Retina (tissue), 1 donor: ENCODE data around the gene DSC1.
"Not testable (repeated sequence)": the region's sequence is repeated elsewhere in the genome, so short reads cannot be mapped to it uniquely, and the experiment has no call there.

Experiments used
- DNase-seq: peaks from one replicate; pipeline ENCODE4 v3.0.0-alpha.2; 2016

DSC1 gene, protein sequence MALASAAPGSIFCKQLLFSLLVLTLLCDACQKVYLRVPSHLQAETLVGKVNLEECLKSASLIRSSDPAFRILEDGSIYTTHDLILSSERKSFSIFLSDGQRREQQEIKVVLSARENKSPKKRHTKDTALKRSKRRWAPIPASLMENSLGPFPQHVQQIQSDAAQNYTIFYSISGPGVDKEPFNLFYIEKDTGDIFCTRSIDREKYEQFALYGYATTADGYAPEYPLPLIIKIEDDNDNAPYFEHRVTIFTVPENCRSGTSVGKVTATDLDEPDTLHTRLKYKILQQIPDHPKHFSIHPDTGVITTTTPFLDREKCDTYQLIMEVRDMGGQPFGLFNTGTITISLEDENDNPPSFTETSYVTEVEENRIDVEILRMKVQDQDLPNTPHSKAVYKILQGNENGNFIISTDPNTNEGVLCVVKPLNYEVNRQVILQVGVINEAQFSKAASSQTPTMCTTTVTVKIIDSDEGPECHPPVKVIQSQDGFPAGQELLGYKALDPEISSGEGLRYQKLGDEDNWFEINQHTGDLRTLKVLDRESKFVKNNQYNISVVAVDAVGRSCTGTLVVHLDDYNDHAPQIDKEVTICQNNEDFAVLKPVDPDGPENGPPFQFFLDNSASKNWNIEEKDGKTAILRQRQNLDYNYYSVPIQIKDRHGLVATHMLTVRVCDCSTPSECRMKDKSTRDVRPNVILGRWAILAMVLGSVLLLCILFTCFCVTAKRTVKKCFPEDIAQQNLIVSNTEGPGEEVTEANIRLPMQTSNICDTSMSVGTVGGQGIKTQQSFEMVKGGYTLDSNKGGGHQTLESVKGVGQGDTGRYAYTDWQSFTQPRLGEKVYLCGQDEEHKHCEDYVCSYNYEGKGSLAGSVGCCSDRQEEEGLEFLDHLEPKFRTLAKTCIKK

GRCh38 chr18:31162825-31163435, at the start of gene DSC1:
DSC1 (minus strand) TSS chr18:31162856; CDS start chr18:31162594, 262 bp downstream.
- DNase-seq = no peak

GRCh38 chr18:31211047-31211446, 48.4 kb upstream of the DSC1 start:
- no peak for DNase-seq

- no peak for DNase-seq
Measured at GRCh38 chr18:31209041-31209440, 46.4 kb upstream of the DSC1 start.

- no peak for DNase-seq
Measured at GRCh38 chr18:31207391-31207790, 44.7 kb upstream of the DSC1 start.

GRCh38 chr18:31206787-31207381, 44.2 kb upstream of the DSC1 start:
- peak; percentile 72 for DNase-seq

DNA sequence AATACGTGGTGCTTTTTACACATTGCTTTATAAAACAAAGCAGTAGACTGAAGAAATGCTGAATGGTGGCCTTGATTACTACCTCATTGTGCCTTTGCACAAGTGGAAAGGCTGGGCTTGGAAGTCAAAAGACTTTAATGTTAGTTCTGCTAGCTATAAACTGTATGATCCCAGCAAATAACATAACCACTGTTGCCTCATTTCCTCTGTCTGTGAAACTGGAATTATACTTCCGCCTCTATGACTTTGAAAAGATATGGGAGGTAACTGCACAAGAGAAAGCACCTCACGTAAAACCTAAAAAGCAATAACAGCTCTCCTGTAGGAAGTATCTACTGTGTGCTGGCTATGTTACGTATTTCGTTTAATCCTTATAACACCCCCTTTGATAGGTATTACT, 43.4 kb upstream of the DSC1 start:
- no peak for DNase-seq

- no peak for DNase-seq
Measured at GRCh38 chr18:31205273-31205672, 42.6 kb upstream of the DSC1 start.

DNA sequence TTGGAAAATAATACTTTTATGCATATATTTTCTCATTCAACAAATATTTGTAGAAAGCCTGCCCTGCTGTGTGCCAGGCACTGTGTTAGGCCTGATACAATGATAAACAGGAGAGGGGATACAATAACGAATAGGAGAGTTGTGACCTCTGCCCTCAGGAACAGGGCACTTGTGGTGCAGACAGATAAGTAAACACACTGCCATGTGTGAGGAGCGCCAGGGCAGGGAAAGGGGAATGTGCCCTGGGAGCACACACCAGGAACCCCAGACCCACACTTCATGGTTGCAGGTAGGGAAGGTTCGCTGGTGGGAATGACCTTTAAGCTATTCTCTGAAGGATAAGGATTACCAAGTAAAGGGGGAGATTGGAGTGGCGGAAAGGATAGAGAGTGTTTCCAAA, 42.2 kb upstream of the DSC1 start:
- no peak for DNase-seq

DNA sequence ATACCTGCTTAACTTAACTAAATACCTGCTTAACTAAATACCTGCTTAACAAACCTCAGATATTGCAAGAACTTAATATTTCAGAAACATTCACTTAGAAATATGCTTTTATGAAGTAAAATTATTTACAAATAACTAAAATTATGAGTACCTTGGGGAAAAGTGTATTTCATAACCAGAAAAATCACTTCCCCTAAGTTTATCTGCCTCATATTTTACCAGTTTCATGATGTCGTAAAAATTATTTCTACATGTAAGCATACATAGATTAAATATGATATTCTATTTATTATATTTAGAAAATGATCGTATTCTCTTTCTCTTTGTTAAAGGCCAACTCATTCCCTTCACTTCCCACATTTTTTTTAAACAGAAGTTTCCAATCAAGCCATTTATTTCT, 41.5 kb upstream of the DSC1 start:
- DNase-seq = no peak

DNA sequence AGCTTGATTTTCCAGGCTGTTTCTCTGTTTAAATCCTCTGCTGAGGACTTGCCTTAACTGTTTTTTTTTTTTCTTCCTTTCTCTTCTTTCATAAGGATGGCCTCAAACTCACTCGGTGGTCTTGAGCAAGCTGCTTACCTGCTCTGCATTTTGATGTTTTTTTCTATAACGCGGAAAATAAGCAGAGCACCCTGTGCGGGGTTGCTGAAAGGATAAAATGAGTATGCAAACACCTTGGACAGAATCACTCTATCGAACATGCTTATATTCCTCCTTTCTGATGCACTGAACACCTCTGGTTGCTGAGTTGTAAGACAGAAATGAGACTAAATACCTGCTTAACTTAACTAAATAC, 41.1 kb upstream of the DSC1 start:
- DNase-seq = no peak

DNA sequence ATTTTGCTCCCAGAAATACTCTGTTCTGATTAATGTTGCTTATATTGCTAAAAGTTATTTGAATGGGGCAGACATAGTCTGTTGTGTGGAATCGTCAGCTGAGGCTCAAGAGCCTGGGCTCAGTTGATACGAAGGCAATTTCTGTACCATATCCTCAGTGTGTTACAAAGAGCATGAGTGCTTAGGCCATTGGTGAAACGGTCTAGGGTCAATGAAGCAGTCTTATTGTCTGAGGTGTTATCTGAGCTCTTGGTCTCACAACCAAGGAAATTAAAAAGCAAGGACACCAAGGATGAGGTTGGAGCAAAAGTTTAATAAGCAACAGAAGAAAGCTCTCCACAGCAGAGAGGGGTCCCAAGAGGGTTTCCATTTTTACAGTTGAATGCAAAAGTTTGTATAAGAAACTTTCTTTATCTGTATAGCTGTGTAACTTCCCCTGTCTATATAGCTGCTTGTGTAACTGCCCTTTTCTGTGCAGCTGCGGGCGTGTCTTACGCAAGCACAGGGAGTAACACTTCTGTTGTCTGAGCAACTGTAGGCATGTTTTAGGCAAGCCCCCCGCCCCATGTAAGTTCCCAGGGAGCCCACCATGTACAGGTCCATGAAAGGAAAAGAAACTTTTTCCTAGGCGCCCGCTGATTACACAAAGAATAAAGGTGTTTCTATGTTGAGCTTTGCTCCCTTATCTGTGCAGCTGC, 40.6 kb upstream of the DSC1 start:
- no peak for DNase-seq

DNA sequence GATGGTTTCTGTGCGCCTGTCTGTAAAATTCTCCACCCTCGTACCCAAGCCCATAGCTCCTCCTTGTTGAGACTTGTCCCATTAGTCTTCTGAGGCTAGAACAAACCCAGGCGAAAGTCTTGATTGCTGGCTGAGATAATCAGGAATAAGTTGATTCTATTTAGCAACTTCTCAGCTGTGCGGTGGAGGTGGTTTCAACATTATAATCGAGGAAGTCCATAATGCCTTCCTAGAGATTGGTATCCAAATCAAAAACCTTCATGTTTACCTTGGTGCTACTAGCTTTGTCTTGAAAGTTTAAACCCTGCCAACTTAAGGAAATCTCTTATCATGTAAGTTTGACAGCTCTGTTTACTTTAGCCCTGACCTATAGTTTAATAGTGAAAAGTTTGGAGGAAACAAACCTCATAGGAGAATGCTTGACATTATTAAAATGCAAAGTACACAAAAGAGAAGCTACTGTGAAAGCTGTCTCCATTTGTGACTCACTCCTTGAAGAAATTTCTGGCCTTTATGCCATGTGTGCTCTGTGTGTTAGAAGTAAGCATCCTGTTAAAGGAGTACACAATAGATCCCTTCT, 36.6 kb upstream of the DSC1 start:
- DNase-seq = no peak

GRCh38 chr18:31197676-31198075, 35.0 kb upstream of the DSC1 start:
- DNase-seq = no peak

- DNase-seq = no peak
Measured at GRCh38 chr18:31195063-31195462, 32.4 kb upstream of the DSC1 start.

DNA sequence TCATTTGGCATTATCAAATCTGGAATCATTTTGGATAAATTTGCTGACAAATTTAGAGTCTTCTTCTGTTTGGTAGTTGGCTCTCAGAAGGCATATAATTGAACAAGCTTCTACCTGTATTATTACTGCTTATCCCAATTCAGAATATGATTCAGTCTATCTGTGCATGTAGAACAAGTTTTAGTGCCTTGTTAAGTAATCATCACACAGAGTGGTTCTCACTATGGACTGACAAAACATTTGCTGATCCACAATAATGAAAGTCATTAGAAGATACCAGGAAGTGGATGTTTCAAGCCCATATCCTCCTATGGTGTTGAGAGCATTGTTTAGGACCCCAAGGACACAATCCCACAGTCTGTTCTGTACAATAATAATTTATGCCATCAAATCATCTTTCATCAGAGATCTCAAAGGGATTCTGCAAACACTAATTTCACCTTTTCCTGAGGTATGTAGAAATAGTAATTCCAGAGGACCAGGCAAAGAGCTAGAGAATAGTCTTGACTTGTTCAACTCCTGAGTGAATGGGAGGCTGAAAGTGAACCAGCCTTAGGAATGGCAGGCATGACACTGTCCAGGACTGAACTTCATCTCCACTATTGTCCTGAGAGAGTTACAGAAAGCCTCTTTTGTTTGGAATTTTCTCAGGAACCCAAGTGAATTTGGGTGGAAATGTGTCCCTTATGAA, 29.6 kb upstream of the DSC1 start:
- no peak for DNase-seq

DNA sequence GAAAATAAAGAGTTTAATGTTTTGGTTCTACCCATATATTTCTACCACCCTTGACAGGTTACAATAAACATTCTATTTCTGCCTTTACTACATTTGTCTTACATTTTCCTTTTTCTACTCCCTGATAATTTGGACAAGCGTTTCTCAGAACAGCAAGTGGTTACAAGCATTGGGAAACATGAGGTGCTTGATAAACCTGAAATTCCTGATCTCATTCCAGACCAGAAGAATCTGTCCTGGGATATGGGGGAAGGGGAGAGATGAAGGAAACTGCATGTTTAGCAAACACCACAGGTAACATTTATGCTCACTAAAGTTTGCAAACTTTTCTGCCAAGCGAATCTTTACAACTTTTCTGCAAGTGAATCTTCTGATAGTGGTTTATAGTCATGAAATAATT, 28.3 kb upstream of the DSC1 start:
- DNase-seq = no peak

GRCh38 chr18:31189757-31190156, 27.1 kb upstream of the DSC1 start:
- DNase-seq = no peak

DNA sequence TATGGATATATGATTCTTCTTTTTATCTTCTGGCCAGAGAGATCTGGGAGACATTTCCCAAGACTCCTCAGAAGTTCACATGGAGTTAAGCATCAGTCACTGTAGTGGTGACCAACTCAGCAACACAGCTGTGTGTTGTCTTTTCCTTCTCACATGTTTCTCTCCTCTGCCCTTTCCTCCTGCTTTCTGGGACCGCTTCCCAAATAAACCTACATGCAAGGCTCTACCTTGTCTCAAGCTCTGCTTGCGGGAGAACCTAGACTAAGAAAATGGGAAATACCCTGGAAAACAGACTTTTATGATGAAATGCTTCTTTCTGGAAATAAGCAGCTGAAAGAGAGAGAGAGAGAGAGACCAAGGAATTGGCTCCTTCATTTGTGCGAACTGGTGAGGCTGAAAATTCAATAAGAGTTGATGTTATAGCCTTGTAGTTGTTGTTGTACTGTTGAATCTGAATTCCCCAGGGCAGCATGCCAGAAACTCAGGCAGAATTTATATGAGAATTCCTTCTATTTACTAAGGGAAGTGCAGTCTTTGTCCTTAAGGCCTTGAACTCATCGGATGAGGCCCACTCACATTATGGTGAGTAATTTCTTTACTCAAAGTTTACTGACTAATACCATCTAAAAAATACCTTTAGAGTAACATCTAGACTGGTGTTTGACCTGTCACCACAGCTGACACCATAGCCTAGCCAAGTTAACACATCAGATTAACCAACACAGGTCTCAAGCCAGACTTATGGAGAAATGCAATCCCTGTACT, 22.7 kb upstream of the DSC1 start:
- DNase-seq = no peak

- DNase-seq = no peak
Measured at GRCh38 chr18:31183302-31183701, 20.6 kb upstream of the DSC1 start.

DNA sequence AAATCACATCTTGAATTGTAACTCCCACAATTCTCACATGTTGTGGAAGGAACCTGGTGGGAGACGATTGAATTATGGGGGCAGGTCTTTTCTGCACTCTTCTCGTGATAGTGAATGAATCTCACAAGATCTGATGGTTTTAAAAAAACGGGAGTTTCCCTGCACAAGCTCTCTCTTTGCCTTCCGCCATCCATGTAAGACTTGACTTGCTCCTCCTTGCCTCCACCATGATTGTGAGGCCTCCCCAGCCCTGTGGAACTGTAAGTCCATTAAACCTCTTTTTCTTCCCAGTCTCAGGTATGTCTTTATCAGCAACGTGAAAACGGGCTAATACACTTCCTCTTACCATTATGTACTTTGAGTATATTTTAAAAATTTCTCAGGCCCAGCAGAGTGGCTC, 14.7 kb upstream of the DSC1 start:
- not testable (repeated sequence) for DNase-seq

GRCh38 chr18:31176531-31176930, 13.9 kb upstream of the DSC1 start:
- DNase-seq = no peak
